SK-N-DZ (cell line): ENCODE results near the gene CD38.
"Not testable (repeated sequence)": the region's sequence is repeated elsewhere in the genome, so short reads cannot be mapped to it uniquely, and the experiment has no call there.

Source experiments
- DNase-seq: peaks from one replicate; pipeline ENCODE4 v3.0.0-alpha.2; 2015; ENCODE audit warnings: low spot score

Gene CD38

DNA sequence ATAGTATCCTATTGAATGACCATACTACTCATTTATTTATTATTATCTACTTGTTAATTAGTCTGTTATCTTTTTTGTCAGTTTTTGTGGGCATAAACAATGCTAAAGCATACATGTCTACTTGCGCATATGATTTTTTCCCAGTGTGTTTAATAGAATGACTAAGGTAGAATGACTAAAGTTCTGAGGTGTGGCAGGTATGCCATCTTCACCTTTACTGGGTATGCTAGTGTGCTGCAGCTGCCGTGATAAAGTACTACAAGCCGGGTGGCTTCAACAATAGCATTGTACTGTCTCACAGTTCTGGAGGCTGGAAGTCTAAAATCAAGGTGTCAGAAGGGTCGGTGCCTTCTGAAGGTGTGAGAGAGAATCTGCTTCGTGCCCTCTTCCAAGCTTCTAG lies 19.2 kb downstream of the CD38 start:
- DNase-seq, result no peak

DNA sequence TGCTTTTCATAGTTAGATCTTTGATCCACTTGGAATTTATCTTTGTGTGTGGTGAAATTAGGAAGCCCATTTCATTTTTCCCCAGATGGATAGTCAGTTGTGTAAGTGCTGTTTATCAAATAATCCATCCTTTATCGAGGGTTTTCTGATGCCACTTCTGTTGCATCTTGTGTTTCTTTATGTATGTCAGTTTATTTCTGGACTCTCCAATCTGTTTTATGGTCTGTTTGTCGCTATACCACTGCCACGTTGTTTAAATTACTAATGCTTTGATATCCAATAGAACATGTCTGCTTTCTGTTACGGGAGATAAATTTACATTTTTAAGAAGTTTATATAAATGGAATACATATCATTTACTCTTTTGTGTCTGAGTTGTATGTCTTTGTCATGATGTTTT lies 21.0 kb downstream of the CD38 start:
- no peak for DNase-seq

GRCh38 chr4:15799701-15800100 lies 21.6 kb downstream of the CD38 start:
- DNase-seq, result no peak

DNA sequence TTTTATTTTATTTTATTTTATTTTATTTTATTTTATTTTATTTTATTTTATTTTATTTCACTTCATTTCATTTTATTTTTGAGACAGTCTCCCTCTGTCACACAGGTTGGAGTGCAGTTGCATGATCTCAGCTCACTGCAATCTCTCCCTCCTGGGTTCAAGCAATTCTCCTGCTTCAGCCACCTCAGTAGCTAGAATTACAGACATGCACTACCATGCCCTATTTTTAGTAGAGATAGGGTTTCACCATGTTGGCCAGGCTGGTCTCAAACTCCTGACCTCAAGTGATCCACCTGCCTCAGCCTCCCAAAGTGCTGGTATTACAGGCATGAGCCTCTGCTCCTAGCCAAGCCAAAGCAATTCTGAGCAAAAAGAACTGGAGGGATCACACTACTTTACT lies 24.4 kb downstream of the CD38 start:
- DNase-seq, result not testable (repeated sequence)

- DNase-seq, result peak; percentile 72
Observed at GRCh38 chr4:15805583-15806517, 27.7 kb downstream of the CD38 start.

DNA sequence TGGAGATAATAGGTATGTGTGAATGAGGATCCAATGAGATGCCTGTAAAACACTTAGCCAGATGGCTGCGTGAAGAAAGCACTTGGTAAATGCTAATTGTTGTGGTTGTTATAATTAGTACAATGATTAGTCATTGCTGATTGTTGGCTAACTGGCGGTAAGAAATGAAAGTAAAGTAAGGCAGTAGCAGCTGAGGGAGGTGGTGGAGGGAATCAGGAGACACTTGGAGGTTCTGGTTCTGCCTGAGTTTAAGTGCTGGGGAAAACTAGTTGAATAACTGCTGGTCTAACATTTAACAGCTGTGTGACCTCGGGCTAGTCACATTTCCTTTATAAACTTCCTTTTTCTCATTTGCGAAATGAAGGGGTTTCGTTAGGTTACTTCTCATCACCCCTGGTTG lies 30.9 kb downstream of the CD38 start:
- DNase-seq, result no peak

- DNase-seq, result no peak
Observed at GRCh38 chr4:15809466-15809865, 31.3 kb downstream of the CD38 start.

DNA sequence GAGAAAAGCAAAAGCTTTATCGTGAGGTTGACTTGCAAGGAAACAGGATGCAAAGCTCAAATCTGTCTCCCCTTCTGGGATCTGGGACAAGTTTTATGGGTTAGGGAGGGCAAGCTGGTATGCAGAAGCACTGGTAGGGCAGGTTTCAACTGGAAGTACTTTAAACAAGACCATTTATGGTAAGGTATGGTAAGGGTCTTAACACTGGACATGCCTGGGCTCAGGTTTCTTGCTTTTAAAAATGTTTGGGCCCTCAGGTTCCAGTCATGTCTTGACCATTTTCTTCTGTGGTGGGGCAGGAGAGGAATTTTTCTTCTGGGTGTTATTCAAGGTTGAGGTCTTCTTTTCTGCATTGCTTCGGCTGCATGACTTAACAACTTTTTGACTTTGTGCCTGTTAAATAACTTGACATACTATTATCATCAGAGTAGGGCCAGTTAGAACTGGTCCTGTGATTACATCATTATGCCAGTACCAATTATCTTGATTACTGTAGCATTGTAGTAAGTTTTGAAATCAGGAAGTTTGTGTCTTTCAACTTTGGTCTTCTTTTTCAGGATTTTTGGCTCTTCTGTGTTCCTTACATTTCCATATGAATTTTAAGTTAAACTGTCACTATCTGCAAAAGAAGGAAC lies 33.7 kb downstream of the CD38 start:
- DNase-seq, result no peak

DNA sequence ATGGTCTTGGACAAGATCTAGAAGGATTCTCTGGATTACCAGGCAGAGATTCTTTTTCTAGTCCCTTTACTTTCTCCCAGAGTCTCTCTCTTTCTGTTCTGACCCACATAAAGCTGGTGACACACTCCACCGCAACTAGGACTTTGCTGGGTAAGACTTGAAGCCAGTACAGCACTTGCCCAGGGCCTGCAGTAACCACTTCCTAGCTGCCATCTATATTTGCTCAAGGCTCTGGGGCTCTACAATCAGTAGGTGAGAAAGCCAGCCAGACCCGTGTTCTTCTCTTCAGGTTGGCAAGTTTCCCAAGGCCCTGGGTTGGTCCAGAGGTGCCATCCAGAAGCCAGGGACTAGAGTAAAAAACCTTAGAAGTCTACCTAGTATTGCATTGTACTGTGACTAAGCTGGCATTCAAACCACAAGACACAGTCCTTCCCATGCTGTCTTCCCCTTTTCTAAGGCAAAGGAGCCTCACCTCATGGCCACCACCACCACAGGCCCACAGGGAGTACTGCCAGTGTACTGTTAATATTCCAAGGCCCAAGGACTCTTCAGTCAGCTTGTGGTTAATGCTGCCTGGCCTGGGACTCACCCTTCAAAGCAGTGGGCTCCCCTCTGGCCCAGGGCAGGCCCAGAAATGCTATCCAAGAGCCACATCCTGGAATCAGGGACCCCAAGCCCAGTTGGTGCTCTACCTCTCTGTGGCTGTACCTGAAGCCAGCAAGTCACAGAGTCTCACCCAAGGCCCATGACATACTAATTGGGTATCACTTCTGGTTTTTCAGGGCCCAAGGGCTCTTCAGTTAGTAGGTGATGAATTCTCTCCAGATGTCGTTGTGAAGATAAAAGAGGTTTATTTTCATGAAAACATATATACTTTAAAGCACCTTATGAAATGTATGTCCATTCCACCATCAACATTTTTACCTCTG lies 54.7 kb downstream of the CD38 start:
- no peak for DNase-seq

DNA sequence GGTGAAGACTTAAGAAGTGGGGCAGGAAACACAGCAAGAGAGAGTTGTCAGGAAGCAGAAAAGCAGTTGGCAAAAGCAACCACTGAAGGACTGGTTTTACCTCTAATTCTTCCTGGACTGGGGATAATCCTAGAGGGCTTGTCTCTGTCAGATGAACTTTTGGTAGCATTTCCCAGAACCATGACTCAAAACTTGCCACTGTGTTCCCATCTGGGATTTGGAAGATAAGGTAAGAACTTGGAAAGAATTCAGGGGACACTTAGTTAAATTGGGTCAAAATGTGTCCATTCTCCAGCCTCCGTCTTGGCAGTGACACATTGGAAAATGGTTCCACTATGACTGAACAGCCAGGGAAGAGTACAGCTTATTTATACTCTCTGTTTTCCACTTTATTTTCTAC lies 55.7 kb downstream of the CD38 start:
- no peak for DNase-seq

GRCh38 chr4:15836362-15836761 lies 58.2 kb downstream of the CD38 start:
- no peak for DNase-seq

GRCh38 chr4:15837591-15837990 lies 59.5 kb downstream of the CD38 start:
- DNase-seq, result no peak

- not testable (repeated sequence) for DNase-seq
Observed at GRCh38 chr4:15841194-15841730, 63.1 kb downstream of the CD38 start.

- DNase-seq, result no peak
Observed at GRCh38 chr4:15847746-15848145, 69.6 kb downstream of the CD38 start.

GRCh38 chr4:15848191-15848842 lies 70.2 kb downstream of the CD38 start:
- DNase-seq, result no peak

DNA sequence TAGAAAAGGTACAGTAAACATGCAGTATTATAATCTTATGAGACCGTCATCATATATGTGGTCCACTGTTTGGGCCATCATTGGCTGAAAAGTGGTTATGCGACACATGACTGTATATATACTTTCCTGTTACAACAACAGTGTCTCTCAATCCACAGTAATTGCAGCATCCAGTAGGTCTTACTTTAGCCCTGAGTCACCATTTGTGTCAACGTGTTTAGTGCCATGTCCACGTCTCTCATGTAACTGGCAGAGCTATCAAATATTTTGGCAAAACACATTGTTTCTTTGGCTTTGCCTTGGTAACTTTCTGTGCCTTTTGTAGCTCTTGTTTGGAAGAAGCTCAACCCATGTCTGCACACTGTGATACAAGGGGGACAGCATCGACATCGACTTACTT lies 73.8 kb downstream of the CD38 start:
- DNase-seq, result no peak

GRCh38 chr4:15852524-15852923 lies 74.4 kb downstream of the CD38 start:
- no peak for DNase-seq

DNA sequence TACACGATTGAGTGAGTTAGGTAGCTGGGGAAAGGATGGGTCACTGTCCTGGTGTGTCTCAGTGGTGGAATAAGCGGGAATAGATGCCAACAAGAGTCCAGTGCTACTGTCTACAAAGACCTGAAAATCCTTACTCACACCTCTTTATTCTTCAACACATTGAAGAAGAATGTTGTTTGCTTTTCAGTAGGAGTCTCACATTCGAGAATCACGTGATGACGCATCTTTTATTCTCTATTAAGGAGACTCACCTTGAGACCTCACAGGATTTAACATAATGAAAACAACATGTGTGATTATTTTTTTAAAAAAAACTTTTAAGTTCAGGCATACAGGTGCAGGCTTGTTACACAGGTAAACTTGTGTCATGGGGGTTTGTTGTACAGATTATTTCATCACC lies 75.2 kb downstream of the CD38 start:
- DNase-seq, result no peak

- DNase-seq, result no peak
Observed at GRCh38 chr4:15855804-15856475, 77.8 kb downstream of the CD38 start.

GRCh38 chr4:15861198-15861597 lies 83.1 kb downstream of the CD38 start:
- DNase-seq, result not testable (repeated sequence)
